Smooth muscle cell (in vitro differentiated cells): Measurements from ENCODE around the gene TMEM214. TPM values are rescaled to one million over a fixed set of nuclear protein-coding genes. Genes with fewer than 3 reads are reported as not detected.
"Not testable (repeated sequence)": the region's sequence is repeated elsewhere in the genome, so short reads cannot be mapped to it uniquely, and the experiment has no call there.

Experiments used
- DNase-seq: peaks from one replicate; lab custom pipeline; 2025; ENCODE audit not compliant: unreplicated experiment; lab: John Stamatoyannopoulos, UW
- H2AFZ ChIP-seq: fragments of 200-600 bp; sonication (generic); 2 replicates; pipeline ENCODE4 v1.6.0; 2016; ENCODE audit warnings: antibody characterized with exemption, low read depth, mild to moderate bottlenecking
- H3F3A ChIP-seq: fragments of 200-600 bp; sonication (generic); 2 replicates; pipeline ENCODE4 v1.6.0; 2017; ENCODE audit warnings: antibody characterized with exemption, low read depth
- H3K27ac ChIP-seq: fragments of 200-600 bp; sonication (generic); 2 replicates; pipeline ENCODE4 v1.5.1; 2016; ENCODE audit warnings: low read depth, mild to moderate bottlenecking
- H3K27me3 ChIP-seq: fragments of 200-600 bp; sonication (generic); 2 replicates; pipeline ENCODE4 v1.6.1; 2016; ENCODE audit warnings: low read depth, mild to moderate bottlenecking
- H3K36me3 ChIP-seq: fragments of 200-600 bp; sonication (generic); 2 replicates; pipeline ENCODE4 v1.5.1; 2016; ENCODE audit warnings: low read depth
- H3K4me1 ChIP-seq: fragments of 200-600 bp; sonication (generic); 2 replicates; pipeline ENCODE4 v1.5.1; 2016; ENCODE audit warnings: low read depth
- H3K4me2 ChIP-seq: fragments of 200-600 bp; sonication (generic); 2 replicates; pipeline ENCODE4 v1.6.0; 2016; ENCODE audit warnings: mild to moderate bottlenecking
- H3K4me3 ChIP-seq: fragments of 200-600 bp; sonication (generic); 2 replicates; pipeline ENCODE4 v1.5.1; 2016; ENCODE audit warnings: mild to moderate bottlenecking
- H3K79me2 ChIP-seq: fragments of 200-600 bp; sonication (generic); 2 replicates; pipeline ENCODE4 v1.6.0; 2016; ENCODE audit warnings: low read depth, mild to moderate bottlenecking
- H3K9ac ChIP-seq: fragments of 200-600 bp; sonication (generic); 2 replicates; pipeline ENCODE4 v1.6.0; 2016; ENCODE audit warnings: low read depth
- H3K9me3 ChIP-seq: fragments of 200-600 bp; sonication (generic); replicated peaks from 2 replicates; pipeline ENCODE4 v1.5.1; 2016; ENCODE audit warnings: low read depth
- H4K20me1 ChIP-seq: fragments of 200-600 bp; sonication (generic); 2 replicates; pipeline ENCODE4 v1.6.0; 2016; ENCODE audit warnings: low read depth
- WGBS: methylation state at CpG from one replicate; pipeline ENCODE4 v1.1.7; 2016; ENCODE audit warnings: low lambda C conversion rate; 5-methylcytosine and 5-hydroxymethylcytosine counted together
- polyA plus RNA-seq: library from polyadenylated mRNA; unstranded; fragments of >200 nt; fragmentation: Nextera tagmentation; extraction: Ambion mirVana; gene quantifications from 2 replicates; pipeline ENCODE4 v1.2.1, GENCODE V29; 2016
- total RNA-seq: library from RNA; depleted of rRNA; stranded (reverse); fragments of >200 nt; gene quantifications from 2 replicates; pipeline ENCODE4 v1.2.3, GENCODE V29; 2014
- TF ChIP-seq, protein P1 (sequence below): fragments of 200-600 bp; sonication (generic); IDR thresholded peaks from 2 replicates; pipeline ENCODE4 v1.5.1; 2017; ENCODE audit warnings: borderline replicate concordance, mild to moderate bottlenecking, antibody characterized with exemption; ENCODE audit not compliant: insufficient read depth, poor library complexity, severe bottlenecking

The TMEM214 gene
- total and polyA plus RNA-seq, 2 experiments from 2014 or later = 79.6 to 99.7 TPM

DNA sequence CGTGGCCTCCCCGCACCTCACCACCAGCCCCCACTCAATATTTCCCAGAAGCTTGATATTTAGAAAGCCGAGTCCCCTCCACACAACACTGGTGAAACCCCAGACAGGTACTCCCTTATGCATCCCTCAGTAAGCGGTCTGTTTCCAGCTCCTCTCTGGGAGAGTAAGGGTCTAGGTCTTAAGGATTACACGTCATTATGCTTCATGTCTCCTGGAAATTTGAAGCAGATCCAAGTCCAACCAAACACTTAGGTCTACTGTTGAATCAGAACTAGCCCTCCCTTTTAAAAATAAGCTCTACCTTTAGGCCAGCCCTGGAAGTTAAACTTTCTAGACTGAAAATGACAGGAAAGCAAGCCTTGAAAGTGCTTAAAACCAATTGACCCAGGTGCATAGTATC, 40.2 kb downstream of the TMEM214 start:
- no peak for DNase-seq
- Histone ChIP-seq H3K4me1 (peaks cover 21% of the 10 kb centered on the region), H2AFZ (no peak overlapping the region), H3K4me2 (peak overlapping the region; percentile 95), H3K4me3 (peak overlapping the region; percentile 91), H3K36me3 (no peaks in the 10 kb centered on the region), H3K27ac (peak overlapping the region; percentile 79), H3K27me3 (no peaks in the 10 kb centered on the region), H3K9me3 (no peaks in the 10 kb centered on the region), H3K9ac (no peak overlapping the region), H4K20me1 (peaks cover 27% of the 10 kb centered on the region), H3K79me2 (peaks cover 34% of the 10 kb centered on the region), H3F3A (peaks cover 30% of the 10 kb centered on the region)
- 35% methylated on average over 5 of the region's 5 CpGs for WGBS
- TF ChIP-seq, protein P1, sequence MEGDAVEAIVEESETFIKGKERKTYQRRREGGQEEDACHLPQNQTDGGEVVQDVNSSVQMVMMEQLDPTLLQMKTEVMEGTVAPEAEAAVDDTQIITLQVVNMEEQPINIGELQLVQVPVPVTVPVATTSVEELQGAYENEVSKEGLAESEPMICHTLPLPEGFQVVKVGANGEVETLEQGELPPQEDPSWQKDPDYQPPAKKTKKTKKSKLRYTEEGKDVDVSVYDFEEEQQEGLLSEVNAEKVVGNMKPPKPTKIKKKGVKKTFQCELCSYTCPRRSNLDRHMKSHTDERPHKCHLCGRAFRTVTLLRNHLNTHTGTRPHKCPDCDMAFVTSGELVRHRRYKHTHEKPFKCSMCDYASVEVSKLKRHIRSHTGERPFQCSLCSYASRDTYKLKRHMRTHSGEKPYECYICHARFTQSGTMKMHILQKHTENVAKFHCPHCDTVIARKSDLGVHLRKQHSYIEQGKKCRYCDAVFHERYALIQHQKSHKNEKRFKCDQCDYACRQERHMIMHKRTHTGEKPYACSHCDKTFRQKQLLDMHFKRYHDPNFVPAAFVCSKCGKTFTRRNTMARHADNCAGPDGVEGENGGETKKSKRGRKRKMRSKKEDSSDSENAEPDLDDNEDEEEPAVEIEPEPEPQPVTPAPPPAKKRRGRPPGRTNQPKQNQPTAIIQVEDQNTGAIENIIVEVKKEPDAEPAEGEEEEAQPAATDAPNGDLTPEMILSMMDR = no peak

DNA sequence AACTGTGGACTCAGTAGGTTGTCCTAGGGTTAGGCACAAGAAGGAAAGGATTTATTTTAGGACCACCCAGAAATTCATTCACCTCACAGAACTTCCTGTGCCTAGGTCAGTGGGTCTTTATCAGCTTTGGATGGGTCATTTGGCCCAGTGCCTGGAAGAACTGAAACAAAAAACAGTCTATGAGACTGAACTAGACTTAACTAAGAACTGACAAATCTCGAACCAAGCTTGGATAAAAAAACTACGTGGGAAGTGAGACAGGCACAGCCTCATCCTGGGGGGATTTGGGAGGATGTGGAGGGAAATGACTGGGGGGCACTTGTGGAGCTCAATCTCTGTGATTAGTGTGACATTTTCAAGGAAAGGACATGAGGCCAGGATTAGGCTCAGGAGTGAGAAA, 41.0 kb downstream of the TMEM214 start:
- no peak for DNase-seq
- H3K9me3 ChIP-seq = no peaks in the 10 kb centered on the region
- H3K36me3 ChIP-seq = no peaks in the 10 kb centered on the region
- peak overlapping the region; percentile 20 for H2AFZ ChIP-seq
- 11% methylated on average over 2 of the region's 2 CpGs for WGBS
- no peak overlapping the region for H3K4me3 ChIP-seq
- H3K9ac ChIP-seq = no peak overlapping the region
- no peaks in the 10 kb centered on the region for H3K27me3 ChIP-seq
- H3F3A ChIP-seq = peaks cover 28% of the 10 kb centered on the region
- peaks cover 18% of the 10 kb centered on the region for H4K20me1 ChIP-seq
- peak overlapping the region; percentile 79 for H3K27ac ChIP-seq
- H3K4me2 ChIP-seq = peak overlapping the region; percentile 29
- TF ChIP-seq, protein P1 = no peak
- peaks cover 30% of the 10 kb centered on the region for H3K79me2 ChIP-seq
- H3K4me1 ChIP-seq = peaks cover 26% of the 10 kb centered on the region

DNA sequence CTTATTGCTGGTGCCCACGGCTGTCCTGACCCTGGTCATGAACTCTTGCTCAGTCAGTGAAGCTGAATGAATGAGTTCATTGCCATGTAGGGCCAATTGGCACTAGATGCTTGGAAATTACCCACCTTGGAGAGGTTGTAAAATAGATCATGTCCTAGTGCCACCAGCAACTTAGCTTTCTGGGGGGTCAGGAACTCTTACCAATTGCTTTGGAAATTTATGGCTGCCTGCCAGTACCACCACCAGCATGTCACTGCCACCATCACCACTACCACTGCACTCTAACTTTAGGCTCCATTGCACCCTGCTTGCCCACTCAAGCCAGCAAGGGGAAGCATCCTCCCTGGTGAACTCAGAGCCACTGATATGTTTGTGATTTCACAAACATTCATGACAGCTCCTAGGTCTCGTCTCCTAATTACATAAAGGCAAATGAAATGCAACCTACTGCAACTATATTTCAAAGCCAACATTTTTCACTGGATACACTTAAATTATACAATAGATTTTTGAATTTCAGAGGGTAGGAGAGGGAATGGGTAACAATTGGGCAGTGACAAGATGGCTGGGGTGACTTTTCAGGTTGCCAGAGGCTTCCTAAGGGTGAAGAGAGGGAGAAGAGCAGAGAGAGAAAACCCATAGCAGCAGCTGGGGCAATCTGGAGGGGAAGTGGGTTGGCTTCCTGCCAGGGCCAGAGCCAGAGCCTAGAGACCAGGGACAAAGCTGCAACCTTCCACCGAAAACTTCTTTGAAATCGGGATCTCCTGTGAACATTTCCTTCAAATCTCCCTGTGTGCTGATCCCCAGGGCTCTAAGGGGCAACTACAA, 42.2 kb downstream of the TMEM214 start:
- Histone ChIP-seq H3K79me2 (peaks cover 28% of the 10 kb centered on the region), H3K4me2 (peak overlapping the region; percentile 44), H3K4me1 (peaks cover 25% of the 10 kb centered on the region), H3K4me3 (no peak overlapping the region), H3K9ac (no peak overlapping the region), H3K36me3 (no peaks in the 10 kb centered on the region), H4K20me1 (peaks cover 7% of the 10 kb centered on the region), H2AFZ (peak overlapping the region; percentile 38), H3K27ac (peak overlapping the region; percentile 79), H3K27me3 (no peaks in the 10 kb centered on the region), H3F3A (peaks cover 28% of the 10 kb centered on the region), H3K9me3 (no peaks in the 10 kb centered on the region)
- DNase-seq = no peak
- TF ChIP-seq, protein P1 = no peak
- WGBS = 43% methylated on average over 4 of the region's 4 CpGs

DNA sequence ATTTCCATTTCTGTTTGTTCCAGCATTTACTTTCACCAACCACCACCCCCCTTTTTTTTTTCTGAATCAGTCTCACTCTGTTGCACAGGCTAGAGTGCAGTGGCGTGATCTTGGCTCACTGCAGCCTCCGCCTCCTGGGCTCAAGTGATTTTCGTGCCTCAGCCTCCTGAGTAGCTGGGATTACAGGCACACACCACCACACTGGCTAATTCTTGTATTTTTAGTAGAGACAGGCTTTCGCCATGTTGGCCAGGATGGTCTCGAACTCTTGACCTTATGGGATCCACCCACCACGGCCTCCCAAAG, 42.8 kb downstream of the TMEM214 start:
- not testable (repeated sequence) for H3K9me3 ChIP-seq, H3K27me3 ChIP-seq, H3K4me3 ChIP-seq, H3K36me3 ChIP-seq, H4K20me1 ChIP-seq, DNase-seq, H3K9ac ChIP-seq
- H3K79me2 ChIP-seq = peaks cover 28% of the 10 kb centered on the region
- H3K27ac ChIP-seq = peak overlapping the region; percentile 79
- H3K4me2 ChIP-seq = peak overlapping the region; percentile 44
- 57% methylated on average over 6 of the region's 6 CpGs for WGBS
- H3F3A ChIP-seq = peaks cover 30% of the 10 kb centered on the region
- peaks cover 20% of the 10 kb centered on the region for H3K4me1 ChIP-seq
- H2AFZ ChIP-seq = peak overlapping the region; percentile 38
